ACHN (cell line): ENCODE data around the gene MECR.

Experiments used
- DNase-seq: peaks from one replicate; pipeline ENCODE4 v3.0.0-alpha.2; 2015
- in situ Hi-C: cut with HindIII; loops from 2 replicates; pipeline ENCODE4 v1.10.0; 2017; ENCODE audit warnings: low sequenced_read_pairs, low pct_ligation_motif_present, low pct_unique_long_range_greater_than_20kb

The MECR gene

GRCh38 chr1:29256979-29257804 lies 26.5 kb upstream of the MECR start:
- in situ Hi-C loops, result no loop called here
- DNase-seq, result peak; percentile 13

GRCh38 chr1:29256394-29256793 lies 25.7 kb upstream of the MECR start:
- in situ Hi-C loops, result no loop called here
- no peak for DNase-seq

GRCh38 chr1:29255134-29255666 lies 24.5 kb upstream of the MECR start:
- no peak for DNase-seq
- in situ Hi-C loops, result no loop called here

- in situ Hi-C loops, result no loop called here
- no peak for DNase-seq
These were observed 23.6 kb upstream of the MECR start for GRCh38 chr1:29254346-29254745.

GRCh38 chr1:29253180-29253579 lies 22.4 kb upstream of the MECR start:
- in situ Hi-C loops, result no loop called here
- no peak for DNase-seq

GRCh38 chr1:29251164-29252124 lies 20.7 kb upstream of the MECR start:
- in situ Hi-C loops, result no loop called here

GRCh38 chr1:29249951-29250581 lies 19.3 kb upstream of the MECR start:
- no peak for DNase-seq
- in situ Hi-C loops, result no loop called here

More at GRCh38 chr1:29251164-29252124, 20.7 kb upstream of the MECR start:
- no peak for DNase-seq

GRCh38 chr1:29249170-29249691 lies 18.5 kb upstream of the MECR start:
- in situ Hi-C loops, result no loop called here
- DNase-seq, result no peak

GRCh38 chr1:29248409-29248808 lies 17.7 kb upstream of the MECR start:
- in situ Hi-C loops, result no loop called here

GRCh38 chr1:29247571-29248273 lies 17.0 kb upstream of the MECR start:
- in situ Hi-C loops, result no loop called here
- no peak for DNase-seq

More at GRCh38 chr1:29248409-29248808, 17.7 kb upstream of the MECR start:
- DNase-seq, result no peak

- no peak for DNase-seq
- in situ Hi-C loops, result no loop called here
These were observed 16.3 kb upstream of the MECR start for GRCh38 chr1:29247044-29247443.

- DNase-seq, result peak; percentile 40
- in situ Hi-C loops, result no loop called here
These were observed 15.1 kb upstream of the MECR start for GRCh38 chr1:29245876-29246275.

GRCh38 chr1:29245261-29245660 lies 14.5 kb upstream of the MECR start:
- no peak for DNase-seq
- in situ Hi-C loops, result no loop called here

GRCh38 chr1:29243871-29244200 lies 13.1 kb upstream of the MECR start:
- in situ Hi-C loops, result no loop called here
- no peak for DNase-seq

- in situ Hi-C loops, result no loop called here
- no peak for DNase-seq
These were observed 12.5 kb upstream of the MECR start for GRCh38 chr1:29243023-29243870.

- no peak for DNase-seq
- in situ Hi-C loops, result no loop called here
These were observed 10.3 kb upstream of the MECR start for GRCh38 chr1:29240986-29241385.

GRCh38 chr1:29240400-29240837 lies 9.7 kb upstream of the MECR start:
- in situ Hi-C loops, result no loop called here
- no peak for DNase-seq
